ENCODE results near the gene SPOP. TPM values are rescaled to one million over a fixed set of nuclear protein-coding genes. Genes with fewer than 3 reads are reported as not detected.
A peak's percentile ranks its signal among the peaks of the same experiment; 100 is the strongest.
"Not testable (repeated sequence)": the region's sequence is repeated elsewhere in the genome, so short reads cannot be mapped to it uniquely, and the experiment has no call there.

SPOP gene
- 50.3 TPM for polyA plus RNA-seq (2013, experiment 1 of 2; ENCODE audit: insufficient read length)
- 53.1 TPM for polyA plus RNA-seq (2013, experiment 2 of 2; ENCODE audit: insufficient read length)

GRCh38 chr17:49677933-49678847, at the start of gene SPOP:
Gene SPOP, minus strand, starts transcription at chr17:49678097. Its CDS starts 55,287 bp downstream, at chr17:49622810.
- peak; percentile 100 for DNase-seq

- no peak for DNase-seq
Observed at GRCh38 chr17:49727380-49727779, 49.5 kb upstream of the SPOP start.

- DNase-seq = no peak
Observed at GRCh38 chr17:49725452-49726130, 47.7 kb upstream of the SPOP start.

- not testable (repeated sequence) for DNase-seq
Observed at GRCh38 chr17:49724552-49724951, 46.7 kb upstream of the SPOP start.

GRCh38 chr17:49723423-49723822, 45.5 kb upstream of the SPOP start:
- no peak for DNase-seq

- no peak for DNase-seq
Observed at GRCh38 chr17:49722066-49722465, 44.2 kb upstream of the SPOP start.

GRCh38 chr17:49717371-49717861, 39.5 kb upstream of the SPOP start:
- no peak for DNase-seq

- DNase-seq = no peak
Observed at GRCh38 chr17:49716668-49717364, 38.9 kb upstream of the SPOP start.

- no peak for DNase-seq
Observed at GRCh38 chr17:49715717-49716279, 37.9 kb upstream of the SPOP start.

- no peak for DNase-seq
Observed at GRCh38 chr17:49715216-49715615, 37.3 kb upstream of the SPOP start.

- DNase-seq = no peak
Observed at GRCh38 chr17:49708515-49709183, 30.8 kb upstream of the SPOP start.

- peak; percentile 99 for DNase-seq
Observed at GRCh38 chr17:49707608-49708514, 30.0 kb upstream of the SPOP start, which contains the start of gene SLC35B1. Gene SLC35B1, minus strand, starts transcription at chr17:49707964. Its CDS starts 131 bp downstream, at chr17:49707833.

GRCh38 chr17:49707246-49707607, 29.3 kb upstream of the SPOP start:
- no peak for DNase-seq

GRCh38 chr17:49705254-49705653, 27.4 kb upstream of the SPOP start:
- DNase-seq = no peak

- DNase-seq = peak; percentile 12
Observed at GRCh38 chr17:49703557-49704277, 25.8 kb upstream of the SPOP start.

GRCh38 chr17:49700960-49701359, 23.1 kb upstream of the SPOP start:
- no peak for DNase-seq

- DNase-seq = no peak
Observed at GRCh38 chr17:49699966-49700575, 22.2 kb upstream of the SPOP start.

- no peak for DNase-seq
Observed at GRCh38 chr17:49698005-49698404, 20.1 kb upstream of the SPOP start.

GRCh38 chr17:49696233-49696761, 18.4 kb upstream of the SPOP start:
- no peak for DNase-seq
